HFFc6 (cell line): Measurements from ENCODE around the gene IGF2BP3. TPM values are rescaled to one million over a fixed set of nuclear protein-coding genes. Genes with fewer than 3 reads are reported as not detected.
A peak's percentile ranks its signal among the peaks of the same experiment; 100 is the strongest.

Experiments
- DNase-seq: peaks from one replicate; pipeline ENCODE4 v3.0.0-alpha.2; 2018
- H3K27ac Mint-ChIP-seq: 2 replicates; pipeline ENCODE4 v1.8.0; 2020; ENCODE audit warnings: mild to moderate bottlenecking, mixed read lengths
- H3K27me3 Mint-ChIP-seq: 2 replicates; pipeline ENCODE4 v1.8.0; 2021; ENCODE audit warnings: mild to moderate bottlenecking, moderate library complexity, mixed read lengths; ENCODE audit not compliant: insufficient read depth
- H3K36me3 Mint-ChIP-seq: 2 replicates; pipeline ENCODE4 v1.8.0; 2021; ENCODE audit warnings: low read depth, mixed read lengths
- H3K4me1 Mint-ChIP-seq: 2 replicates; pipeline ENCODE4 v1.8.0; 2020; ENCODE audit warnings: low read depth, mixed read lengths
- H3K4me3 Mint-ChIP-seq: 2 replicates; pipeline ENCODE4 v1.8.0; 2020; ENCODE audit warnings: mild to moderate bottlenecking, moderate library complexity, mixed read lengths
- H3K9me3 Mint-ChIP-seq: 2 replicates; pipeline ENCODE4 v1.8.0; 2020; ENCODE audit warnings: mild to moderate bottlenecking, mixed read lengths
- CTCF ChIP-seq: fragments of 200-600 bp; sonication (generic); IDR thresholded peaks from 2 replicates; pipeline ENCODE4 v1.5.0; 2021; ENCODE audit warnings: antibody characterized with exemption, mild to moderate bottlenecking
- total RNA-seq, 6 experiments: library from RNA; stranded (reverse); fragmentation: NEBNext Ultra II Directional; extraction: Animal tissue kit (Norgen Biotek cat#: 25700); gene quantifications; 2 replicates in 1 of 6; 3 replicates in 5 of 6; pipeline ENCODE4 v1.2.3, GENCODE V29; 2021

IGF2BP3 gene
- total RNA-seq, 6 experiments from 2014 or later: 23.8 to 33.1 (median 31.0) TPM

DNA sequence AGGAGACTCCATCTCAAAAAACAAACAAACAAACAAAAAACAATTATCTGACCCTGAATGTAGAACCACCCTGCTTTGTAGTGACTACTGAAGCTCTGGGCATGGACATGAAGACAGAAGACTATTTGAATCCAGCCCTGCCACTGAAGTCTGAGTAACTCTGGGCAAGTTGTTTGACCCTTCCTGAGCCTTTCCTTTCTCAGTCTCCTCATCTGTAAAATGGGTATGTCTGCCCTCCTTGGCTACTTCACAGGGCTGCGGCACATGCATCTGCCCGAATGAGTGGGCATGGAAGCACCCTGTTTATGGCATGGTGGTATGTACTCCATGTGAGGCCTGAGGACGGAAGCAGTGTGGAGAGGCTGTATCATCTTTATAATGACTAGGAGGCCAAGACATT, 193.3 kb downstream of the IGF2BP3 start:
- no peaks in the 10 kb centered on the region for H3K36me3 Mint-ChIP-seq
- no peak for DNase-seq
- peaks cover 11% of the 10 kb centered on the region for H3K4me1 Mint-ChIP-seq
- no peak for TF ChIP-seq CTCF
- H3K9me3 Mint-ChIP-seq: no peaks in the 10 kb centered on the region
- H3K27me3 Mint-ChIP-seq: no peaks in the 10 kb centered on the region
- no peak overlapping the region for H3K27ac Mint-ChIP-seq
- no peak overlapping the region for H3K4me3 Mint-ChIP-seq

DNA sequence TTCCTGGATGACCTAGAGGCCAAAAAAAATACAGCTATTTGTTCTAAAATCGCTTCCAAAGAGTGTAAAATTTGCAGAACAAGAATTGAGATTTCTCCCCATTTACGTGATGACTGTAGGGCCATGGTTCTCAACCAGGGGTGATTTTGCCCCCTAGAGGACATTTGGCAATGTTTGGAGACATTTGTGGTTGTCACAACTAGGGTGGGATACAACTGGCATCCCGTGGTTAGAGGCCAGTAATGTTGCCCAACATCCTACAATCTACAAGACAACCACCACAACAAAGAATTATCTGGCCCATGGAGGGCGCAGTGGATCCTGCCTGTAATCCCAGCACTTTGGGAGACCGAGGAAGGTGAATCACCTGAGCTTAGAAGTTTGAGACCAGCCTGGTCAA, 193.9 kb downstream of the IGF2BP3 start:
- Mint-ChIP-seq H3K4me1 (peaks cover 11% of the 10 kb centered on the region), H3K9me3 (no peaks in the 10 kb centered on the region), H3K27ac (no peak overlapping the region), H3K36me3 (no peaks in the 10 kb centered on the region), H3K27me3 (no peaks in the 10 kb centered on the region), H3K4me3 (no peak overlapping the region)
- no peak for DNase-seq
- TF ChIP-seq CTCF: peak; percentile 57

DNA sequence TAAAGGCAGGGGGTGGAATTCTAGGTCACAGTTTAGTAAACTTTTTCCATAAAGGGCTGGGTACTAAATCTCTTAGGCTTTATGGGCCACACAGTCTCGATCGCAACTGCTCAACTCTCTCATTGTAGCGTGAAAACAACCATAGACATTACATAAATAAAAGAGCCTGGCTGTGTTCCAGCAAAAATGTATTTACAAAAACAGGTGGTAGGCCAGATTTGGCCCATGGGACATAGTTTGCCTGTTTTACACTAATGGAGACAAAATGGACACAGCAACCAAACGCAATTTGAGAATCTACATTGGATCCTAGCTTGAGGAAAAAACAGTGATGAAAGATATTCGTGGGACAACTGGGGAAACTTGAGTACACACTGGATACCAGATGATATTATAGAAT, 194.4 kb downstream of the IGF2BP3 start:
- TF ChIP-seq CTCF: no peak
- no peaks in the 10 kb centered on the region for H3K36me3 Mint-ChIP-seq
- H3K27ac Mint-ChIP-seq: no peak overlapping the region
- no peak overlapping the region for H3K4me3 Mint-ChIP-seq
- DNase-seq: no peak
- no peaks in the 10 kb centered on the region for H3K9me3 Mint-ChIP-seq
- H3K27me3 Mint-ChIP-seq: no peaks in the 10 kb centered on the region
- peaks cover 11% of the 10 kb centered on the region for H3K4me1 Mint-ChIP-seq

- Mint-ChIP-seq H3K36me3 (no peaks in the 10 kb centered on the region), H3K4me3 (no peak overlapping the region), H3K9me3 (no peaks in the 10 kb centered on the region), H3K4me1 (peaks cover 11% of the 10 kb centered on the region), H3K27ac (no peak overlapping the region), H3K27me3 (no peaks in the 10 kb centered on the region)
- peak; percentile 80 for DNase-seq
- TF ChIP-seq CTCF: peak; percentile 92
Observed at GRCh38 chr7:23273141-23273599, 197.1 kb downstream of the IGF2BP3 start.

- Mint-ChIP-seq H3K27me3 (no peaks in the 10 kb centered on the region), H3K36me3 (0 out of 2 replicates have a peak, but pooled peaks cover 1% of the 10 kb centered on the region), H3K9me3 (no peaks in the 10 kb centered on the region), H3K27ac (no peak overlapping the region; the same call in 1 of the 2 replicates), H3K4me3 (no peak overlapping the region), H3K4me1 (peaks cover 11% of the 10 kb centered on the region)
- no peak for DNase-seq
- TF ChIP-seq CTCF: no peak
Observed at GRCh38 chr7:23272275-23272674, 198.0 kb downstream of the IGF2BP3 start.

- Mint-ChIP-seq H3K36me3 (0 out of 2 replicates have a peak, but pooled peaks cover 5% of the 10 kb centered on the region), H3K27me3 (no peaks in the 10 kb centered on the region; the same call in 1 of the 2 replicates), H3K9me3 (no peaks in the 10 kb centered on the region), H3K27ac (no peak overlapping the region), H3K4me3 (no peak overlapping the region), H3K4me1 (peaks cover 11% of the 10 kb centered on the region)
- TF ChIP-seq CTCF: no peak
- DNase-seq: peak; percentile 13
Observed at GRCh38 chr7:23268746-23269145, 201.5 kb downstream of the IGF2BP3 start.
